Stimulated activated effector memory CD8-positive, alpha-beta T cell treated with anti-CD3 and anti-CD28 coated beads, Interleukin-12 subunit alpha, Interleukin-12 subunit beta, amount 100 ng/mL, for 72 hours (primary cell): ENCODE data around the gene ZNF362.

Experiments used
- ATAC-seq: fragments of 150-1000 bp; cut with Tn5 transposase; 2 replicates; pipeline ENCODE4 v1.10.0; 2021
- DNase-seq, 2 donors: peaks; one replicate each; pipeline ENCODE4 v3.0.0; 2021 to 2022; ENCODE audit warnings: low spot score in 2 of 2
- H3K27ac Mint-ChIP-seq: one replicate; pipeline ENCODE4 v1.8.0; 2022; ENCODE audit warnings: mild to moderate bottlenecking, mixed read lengths
- H3K36me3 Mint-ChIP-seq: one replicate; pipeline ENCODE4 v1.8.0; 2022; ENCODE audit warnings: mild to moderate bottlenecking, mixed read lengths
- H3K4me1 Mint-ChIP-seq: one replicate; pipeline ENCODE4 v1.8.0; 2022; ENCODE audit warnings: mixed read lengths
- H3K4me3 Mint-ChIP-seq: one replicate; pipeline ENCODE4 v1.8.0; 2022; ENCODE audit warnings: mild to moderate bottlenecking, mixed read lengths
- H3K9me3 Mint-ChIP-seq: one replicate; pipeline ENCODE4 v1.8.0; 2022; ENCODE audit warnings: mixed read lengths

The ZNF362 gene

DNA sequence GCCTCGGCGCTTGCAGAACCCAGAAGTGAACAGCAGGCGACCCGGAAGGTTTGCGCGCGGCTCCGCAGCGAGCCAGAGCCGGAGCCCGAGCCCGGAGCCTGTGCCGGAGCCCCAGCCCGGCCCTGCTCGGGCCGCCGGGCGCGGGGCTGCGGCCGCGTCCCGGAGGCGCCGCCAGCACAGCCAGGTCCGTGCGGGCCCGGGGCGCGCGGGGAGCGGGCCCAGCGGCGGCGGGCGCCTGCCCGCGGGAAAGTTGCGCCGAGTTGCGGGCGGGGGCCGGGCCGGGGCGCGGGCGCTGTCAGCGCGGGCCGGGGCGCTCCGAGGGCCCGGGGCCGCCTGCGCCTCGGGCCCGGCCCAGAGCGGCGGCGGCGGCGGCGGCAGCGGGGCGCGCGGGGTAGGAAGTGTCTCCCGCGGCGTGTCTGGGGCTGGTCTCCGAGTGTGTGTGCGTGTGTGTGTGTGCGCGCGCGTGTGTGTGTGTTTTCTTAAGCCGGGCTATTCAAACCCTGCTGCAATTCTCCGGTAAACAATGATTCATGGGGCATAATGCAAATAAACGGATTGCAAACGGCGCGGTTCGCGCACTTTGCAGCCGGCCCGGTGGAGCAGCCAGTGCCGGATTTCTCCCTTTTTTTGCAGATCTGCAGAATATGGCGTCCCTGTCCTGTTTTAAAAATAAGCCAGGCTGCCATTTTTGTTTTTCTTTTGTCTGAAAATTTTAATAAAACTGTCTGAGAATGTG lies at the start of gene ZNF362:
ZNF362 (plus strand) TSS at position 22 of the 736 bp plus-strand sequence. CDS start 14,083 bp downstream, outside the sequence.
- DNase-seq = peak; percentile 50 to 72

DNA sequence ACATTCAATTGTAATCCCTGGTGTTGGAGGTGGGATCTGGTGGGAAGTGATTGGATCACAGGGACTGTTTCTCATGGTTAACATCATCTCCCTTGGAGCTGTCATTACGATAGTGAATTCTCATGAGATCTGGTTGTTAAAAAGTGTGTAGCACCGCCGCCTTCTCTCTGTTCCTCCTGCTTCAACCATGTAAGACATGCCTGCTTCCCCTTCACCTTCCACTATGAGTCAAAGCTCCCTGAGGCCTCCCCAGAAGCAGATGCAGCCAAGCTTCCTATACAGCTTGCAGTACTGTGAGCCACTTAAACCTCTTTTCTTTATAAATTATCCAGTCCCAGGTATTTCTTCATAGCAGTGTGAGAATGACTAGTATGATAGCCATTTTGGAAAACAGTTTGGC lies 44.3 kb upstream of the ZNF362 start:
- Mint-ChIP-seq H3K4me1 (peaks cover 4% of the 10 kb centered on the region), H3K9me3 (no peaks in the 10 kb centered on the region)

More for the DNA sequence above, at the start of gene ZNF362:
- Mint-ChIP-seq H3K36me3 (peaks cover 6% of the 10 kb centered on the region), H3K9me3 (no peaks in the 10 kb centered on the region), H3K27ac (peak within 1 kb of the TSS; percentile 97), H3K4me3 (peak within 1 kb of the TSS; percentile 93), H3K4me1 (peaks cover 29% of the 10 kb centered on the region)
- ATAC-seq = peak; percentile 80

DNA sequence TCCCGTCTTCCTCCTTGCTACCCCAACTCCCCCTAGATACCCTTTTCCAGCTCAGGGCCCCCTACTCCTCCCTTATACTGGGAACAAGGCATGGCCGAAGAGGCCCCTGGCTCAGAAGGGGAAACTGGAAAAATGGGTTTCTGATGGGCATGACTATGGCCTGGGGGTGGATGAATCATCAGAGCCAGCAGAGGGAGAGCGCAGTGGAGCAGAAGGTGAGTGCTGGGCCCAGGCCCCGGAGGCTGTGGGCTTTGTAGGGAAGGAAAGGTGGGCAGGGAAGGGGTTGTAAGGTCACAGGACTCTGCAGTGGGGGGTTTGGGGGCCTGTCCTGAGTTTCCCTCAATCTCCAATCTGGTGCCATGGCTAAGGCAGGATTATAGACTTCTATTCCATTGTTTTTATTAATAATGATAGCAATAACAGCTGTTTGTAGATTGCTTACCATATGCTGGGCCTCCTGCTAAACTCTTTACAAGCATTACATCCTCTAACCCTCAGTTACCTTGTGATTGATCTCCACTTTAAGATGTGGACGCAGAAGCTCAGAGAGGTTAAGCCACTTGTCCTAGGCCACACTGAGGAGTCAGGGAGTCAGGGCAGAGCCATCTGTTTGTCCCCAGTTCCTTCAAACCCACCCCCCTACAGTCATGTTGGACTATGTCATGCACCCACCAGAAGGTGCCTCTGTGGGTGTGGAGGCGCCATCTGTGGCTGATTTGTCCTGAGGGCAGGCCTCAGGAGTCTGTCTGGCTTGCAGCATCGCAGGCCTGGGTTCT lies 36.2 kb upstream of the ZNF362 start:
- DNase-seq (no peak), ATAC-seq (no peak)
- Mint-ChIP-seq H3K36me3 (no peaks in the 10 kb centered on the region), H3K9me3 (peaks cover 14% of the 10 kb centered on the region), H3K4me1 (no peaks in the 10 kb centered on the region), H3K27ac (no peak overlapping the region), H3K4me3 (no peak overlapping the region)

More for the DNA sequence above, 44.3 kb upstream of the ZNF362 start:
- ATAC-seq (no peak), DNase-seq (no peak)
- H3K36me3 Mint-ChIP-seq = no peaks in the 10 kb centered on the region
- H3K4me3 Mint-ChIP-seq = no peak overlapping the region
- no peak overlapping the region for H3K27ac Mint-ChIP-seq

DNA sequence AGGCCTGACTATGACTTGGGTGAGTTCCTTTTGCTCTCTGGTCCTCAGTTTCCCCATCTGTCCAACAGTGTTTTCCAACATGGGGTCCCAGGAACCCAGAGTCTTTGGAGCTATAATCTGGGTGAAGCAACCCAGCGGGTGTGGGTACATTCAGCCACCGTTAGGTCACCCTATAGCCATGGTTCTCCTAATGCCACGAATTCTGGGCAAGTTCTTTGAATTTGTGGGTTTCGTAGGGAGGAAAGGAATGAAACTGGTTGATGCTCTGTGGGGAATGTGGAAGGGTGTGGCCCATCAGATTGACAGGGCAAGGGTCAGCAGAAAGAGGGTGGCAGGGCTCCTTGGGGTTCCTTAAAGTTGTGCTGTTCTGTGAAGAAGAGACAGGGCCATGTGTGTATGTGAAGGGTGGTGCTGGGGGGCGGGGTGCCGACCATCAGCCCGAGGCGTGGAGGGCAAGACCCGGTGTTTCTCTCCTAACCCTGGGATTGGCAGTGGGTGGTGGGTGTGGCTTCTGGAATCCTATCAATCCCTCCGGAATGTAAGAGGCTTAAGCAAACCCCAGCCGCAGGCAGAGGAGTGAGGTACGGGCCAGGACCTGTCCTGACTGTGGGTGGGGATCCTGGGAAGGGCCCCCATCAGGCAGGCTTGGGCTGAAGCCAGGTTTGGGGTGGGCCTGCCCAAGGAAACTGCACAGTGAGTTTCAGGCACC lies 35.5 kb upstream of the ZNF362 start:
- Mint-ChIP-seq H3K4me3 (no peak overlapping the region), H3K4me1 (no peaks in the 10 kb centered on the region), H3K9me3 (peaks cover 14% of the 10 kb centered on the region), H3K36me3 (no peaks in the 10 kb centered on the region), H3K27ac (no peak overlapping the region)
- ATAC-seq (no peak), DNase-seq (no peak)

DNA sequence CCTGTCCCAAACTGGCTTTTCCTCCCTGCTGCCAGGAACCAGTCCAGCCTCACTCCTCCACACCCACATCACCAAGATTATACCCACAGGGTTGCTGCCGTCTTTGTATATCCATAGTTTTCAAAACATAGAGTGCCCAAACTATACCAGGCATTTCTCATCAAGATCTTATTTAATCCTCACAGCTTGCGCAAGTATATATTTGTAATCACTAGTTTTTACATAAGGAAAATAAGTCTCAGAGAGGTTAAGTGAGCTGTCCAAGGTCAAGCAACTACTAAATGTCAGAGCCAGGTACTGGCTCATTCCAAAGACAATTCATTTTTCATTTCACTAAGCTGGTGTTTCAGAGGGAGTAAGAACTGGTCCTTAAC lies 34.9 kb upstream of the ZNF362 start:
- no peak overlapping the region for H3K27ac Mint-ChIP-seq
- DNase-seq (no peak), ATAC-seq (no peak)
- peaks cover 14% of the 10 kb centered on the region for H3K9me3 Mint-ChIP-seq
- H3K4me3 Mint-ChIP-seq = no peak overlapping the region
- no peaks in the 10 kb centered on the region for H3K36me3 Mint-ChIP-seq
- H3K4me1 Mint-ChIP-seq = no peaks in the 10 kb centered on the region

- H3K36me3 Mint-ChIP-seq = no peaks in the 10 kb centered on the region
Observed at GRCh38 chr1:33222381-33222780, 33.9 kb upstream of the ZNF362 start.

GRCh38 chr1:33224166-33224707 lies 32.1 kb upstream of the ZNF362 start:
- Mint-ChIP-seq H3K27ac (no peak overlapping the region), H3K9me3 (peaks cover 14% of the 10 kb centered on the region), H3K36me3 (no peaks in the 10 kb centered on the region), H3K4me1 (no peaks in the 10 kb centered on the region), H3K4me3 (no peak overlapping the region)
- no peak for ATAC-seq
- no peak for DNase-seq

More at GRCh38 chr1:33222381-33222780, 33.9 kb upstream of the ZNF362 start:
- Mint-ChIP-seq H3K4me1 (no peaks in the 10 kb centered on the region), H3K4me3 (no peak overlapping the region), H3K9me3 (peaks cover 14% of the 10 kb centered on the region), H3K27ac (no peak overlapping the region)
- ATAC-seq (no peak), DNase-seq (no peak)

GRCh38 chr1:33225586-33225985 lies 30.7 kb upstream of the ZNF362 start:
- ATAC-seq (no peak), DNase-seq (no peak)
- Mint-ChIP-seq H3K4me1 (no peaks in the 10 kb centered on the region), H3K36me3 (no peaks in the 10 kb centered on the region), H3K4me3 (no peak overlapping the region), H3K27ac (no peak overlapping the region), H3K9me3 (peaks cover 14% of the 10 kb centered on the region)

GRCh38 chr1:33228935-33229487 lies 27.3 kb upstream of the ZNF362 start:
- Mint-ChIP-seq H3K4me1 (no peaks in the 10 kb centered on the region), H3K36me3 (no peaks in the 10 kb centered on the region), H3K4me3 (no peak overlapping the region), H3K9me3 (peaks cover 9% of the 10 kb centered on the region), H3K27ac (no peak overlapping the region)
- DNase-seq (peak in 1 of 2 donors; percentile 18), ATAC-seq (no peak)

- Mint-ChIP-seq H3K9me3 (no peaks in the 10 kb centered on the region), H3K27ac (no peak overlapping the region)
- no peak for DNase-seq
Observed at GRCh38 chr1:33231166-33231565, 25.1 kb upstream of the ZNF362 start.

DNA sequence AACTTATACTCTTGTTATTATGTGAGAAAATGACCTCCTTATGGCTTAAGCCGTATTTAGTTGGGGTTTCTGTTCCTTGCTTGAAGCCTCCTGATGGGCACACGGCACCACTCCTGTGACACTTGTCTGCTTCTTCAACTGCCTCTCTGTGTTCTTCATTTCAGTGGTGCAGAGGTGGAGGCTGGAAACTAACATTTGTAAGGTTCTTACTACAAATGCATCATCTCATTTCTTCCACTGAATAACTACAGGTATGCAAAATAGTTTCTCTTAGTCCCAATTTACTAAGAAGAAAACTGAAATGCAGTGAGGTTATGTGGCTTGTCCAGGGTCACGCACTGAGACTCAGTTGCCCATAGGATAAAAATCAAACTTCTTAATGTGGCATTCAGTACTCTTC lies 23.6 kb upstream of the ZNF362 start:
- no peak for DNase-seq
- peak; percentile 35 for ATAC-seq
- Mint-ChIP-seq H3K27ac (no peak overlapping the region), H3K36me3 (no peaks in the 10 kb centered on the region), H3K9me3 (no peaks in the 10 kb centered on the region), H3K4me3 (no peak overlapping the region), H3K4me1 (peaks cover 5% of the 10 kb centered on the region)

More at GRCh38 chr1:33231166-33231565, 25.1 kb upstream of the ZNF362 start:
- H3K4me1 Mint-ChIP-seq = no peaks in the 10 kb centered on the region
- no peak overlapping the region for H3K4me3 Mint-ChIP-seq
- no peak for ATAC-seq
- no peaks in the 10 kb centered on the region for H3K36me3 Mint-ChIP-seq

GRCh38 chr1:33234131-33234530 lies 22.2 kb upstream of the ZNF362 start:
- DNase-seq (no peak), ATAC-seq (no peak)
- H3K4me3 Mint-ChIP-seq = no peak overlapping the region
- H3K36me3 Mint-ChIP-seq = no peaks in the 10 kb centered on the region
- no peaks in the 10 kb centered on the region for H3K9me3 Mint-ChIP-seq
- H3K27ac Mint-ChIP-seq = no peak overlapping the region
- H3K4me1 Mint-ChIP-seq = peaks cover 5% of the 10 kb centered on the region

DNA sequence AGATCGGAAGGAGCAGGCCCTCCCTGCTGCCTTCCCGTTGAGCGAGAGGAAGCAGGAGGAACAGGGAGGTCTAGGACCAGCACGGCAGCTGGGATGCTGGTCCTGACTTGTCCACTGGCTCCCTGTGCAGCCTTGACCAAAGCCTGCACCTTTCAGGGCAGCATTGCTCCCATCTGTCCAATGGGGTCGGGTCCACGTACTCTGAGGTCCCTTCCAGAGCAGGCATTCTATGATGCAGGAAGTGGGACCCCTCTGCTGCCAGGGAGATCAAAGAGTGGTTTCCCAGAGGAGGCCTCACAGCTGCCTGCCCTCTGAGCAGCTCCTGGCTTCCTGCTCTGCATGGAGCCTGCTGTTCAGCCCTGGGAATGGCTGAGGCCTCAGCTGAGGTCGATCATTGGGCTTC lies 21.7 kb upstream of the ZNF362 start:
- no peaks in the 10 kb centered on the region for H3K9me3 Mint-ChIP-seq
- no peaks in the 10 kb centered on the region for H3K36me3 Mint-ChIP-seq
- ATAC-seq (no peak), DNase-seq (no peak)
- no peak overlapping the region for H3K27ac Mint-ChIP-seq
- H3K4me1 Mint-ChIP-seq = peaks cover 5% of the 10 kb centered on the region
- no peak overlapping the region for H3K4me3 Mint-ChIP-seq

DNA sequence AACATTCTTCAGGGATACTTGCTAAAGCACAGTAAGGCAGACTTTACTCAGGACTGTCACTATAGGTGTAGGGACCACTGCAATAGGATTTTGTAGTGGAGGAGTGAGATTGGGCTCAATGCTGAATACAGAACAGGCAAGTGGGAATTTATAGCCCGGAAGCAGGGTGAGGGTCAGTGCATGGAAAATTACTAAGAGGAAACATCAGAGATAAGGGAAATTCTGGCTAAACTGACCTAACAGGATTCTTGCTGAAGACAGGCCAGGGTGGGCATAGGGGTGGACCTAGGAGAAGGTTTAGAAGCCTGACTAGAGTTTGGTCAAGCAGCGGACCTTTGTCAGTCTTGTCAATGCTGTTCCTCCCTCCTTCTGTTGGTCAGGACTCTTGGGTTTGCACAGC lies 20.8 kb upstream of the ZNF362 start:
- no peak overlapping the region for H3K4me3 Mint-ChIP-seq
- no peaks in the 10 kb centered on the region for H3K36me3 Mint-ChIP-seq
- H3K9me3 Mint-ChIP-seq = no peaks in the 10 kb centered on the region
- no peak overlapping the region for H3K27ac Mint-ChIP-seq
- peaks cover 5% of the 10 kb centered on the region for H3K4me1 Mint-ChIP-seq
- ATAC-seq = no peak
- DNase-seq = no peak

DNA sequence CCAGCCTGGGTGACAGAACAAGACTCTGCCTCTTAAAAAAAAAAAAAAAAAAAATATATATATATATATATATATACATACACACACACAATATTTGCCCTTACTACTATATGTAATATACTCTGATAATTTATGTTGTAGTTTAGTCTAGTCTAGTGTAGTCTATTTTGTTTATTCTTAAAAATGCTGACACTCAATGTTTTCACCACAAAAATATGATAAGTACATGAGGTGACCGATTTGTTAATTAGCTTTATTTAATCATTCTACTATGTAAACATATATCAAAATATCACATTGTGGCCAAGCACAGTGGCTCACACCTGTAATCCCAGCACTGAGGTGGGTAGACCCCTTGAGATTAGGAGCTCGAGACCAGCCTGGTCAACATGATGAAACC lies 19.8 kb upstream of the ZNF362 start:
- no peak for ATAC-seq
- H3K4me1 Mint-ChIP-seq = peaks cover 5% of the 10 kb centered on the region
- DNase-seq = no peak
- no peaks in the 10 kb centered on the region for H3K9me3 Mint-ChIP-seq
- H3K36me3 Mint-ChIP-seq = no peaks in the 10 kb centered on the region
- no peak overlapping the region for H3K27ac Mint-ChIP-seq
- H3K4me3 Mint-ChIP-seq = no peak overlapping the region
